ENCODE data around the gene RASGEF1B.

DNA sequence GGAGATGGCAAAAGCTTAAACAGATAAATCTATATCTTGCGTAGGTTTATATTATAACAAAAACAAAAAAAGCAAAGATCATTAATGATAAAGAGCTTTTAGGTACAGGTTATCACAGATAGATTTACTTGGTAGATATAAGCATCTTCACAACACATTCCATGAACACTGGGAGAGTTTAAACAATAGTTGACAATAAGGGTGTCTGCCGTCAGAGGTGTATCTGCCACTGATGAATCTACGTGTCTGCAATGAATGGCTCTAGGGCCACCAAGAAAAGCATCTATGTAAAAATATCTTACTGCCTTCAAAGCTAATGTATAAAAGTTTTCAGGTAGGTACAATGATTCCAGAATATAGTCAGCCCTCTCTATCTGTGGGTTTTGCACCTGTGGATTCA is 43.7 kb downstream of the RASGEF1B start:
- TF ChIP-seq, protein P1, sequence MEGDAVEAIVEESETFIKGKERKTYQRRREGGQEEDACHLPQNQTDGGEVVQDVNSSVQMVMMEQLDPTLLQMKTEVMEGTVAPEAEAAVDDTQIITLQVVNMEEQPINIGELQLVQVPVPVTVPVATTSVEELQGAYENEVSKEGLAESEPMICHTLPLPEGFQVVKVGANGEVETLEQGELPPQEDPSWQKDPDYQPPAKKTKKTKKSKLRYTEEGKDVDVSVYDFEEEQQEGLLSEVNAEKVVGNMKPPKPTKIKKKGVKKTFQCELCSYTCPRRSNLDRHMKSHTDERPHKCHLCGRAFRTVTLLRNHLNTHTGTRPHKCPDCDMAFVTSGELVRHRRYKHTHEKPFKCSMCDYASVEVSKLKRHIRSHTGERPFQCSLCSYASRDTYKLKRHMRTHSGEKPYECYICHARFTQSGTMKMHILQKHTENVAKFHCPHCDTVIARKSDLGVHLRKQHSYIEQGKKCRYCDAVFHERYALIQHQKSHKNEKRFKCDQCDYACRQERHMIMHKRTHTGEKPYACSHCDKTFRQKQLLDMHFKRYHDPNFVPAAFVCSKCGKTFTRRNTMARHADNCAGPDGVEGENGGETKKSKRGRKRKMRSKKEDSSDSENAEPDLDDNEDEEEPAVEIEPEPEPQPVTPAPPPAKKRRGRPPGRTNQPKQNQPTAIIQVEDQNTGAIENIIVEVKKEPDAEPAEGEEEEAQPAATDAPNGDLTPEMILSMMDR (IDR thresholded peaks at IDR 0.05) = no peak
- no peak for TF ChIP-seq POLR2A (IDR thresholded peaks at IDR 0.05)

Measured in right lobe of liver (tissue), 4 donors.